Pancreas (tissue), 10 donors: ENCODE measurements around the gene NR6A1. TPM values are rescaled to one million over a fixed set of nuclear protein-coding genes. Genes with fewer than 3 reads are reported as not detected.

Source experiments
- ATAC-seq, 4 donors: fragments of 200-7000 bp; cut with Tn5 transposase; one replicate each; pipeline versions ENCODE4 v1.8.0 to v1.9.1; 2020; ENCODE audit warnings: mild to moderate bottlenecking in 4 of 4, moderate library complexity in 4 of 4
- DNase-seq, 6 donors: peaks; one replicate each; pipeline ENCODE4 v3.0.0-alpha.2; 2020
- FAIRE-seq: peaks from 2 replicates; lab custom pipeline; 2012; peaks lifted over from hg19 to GRCh38; lab: Jason Lieb, UNC
- H3K27ac ChIP-seq, 4 donors: fragments of 200-600 bp; sonication (generic); 1 replicate in 3 of 4; 2 replicates in 1 of 4; pipeline versions ENCODE4 v1.5.0 to v1.8.0; 2020
- H3K27me3 ChIP-seq, 4 donors: fragments of 200-600 bp; one replicate each; pipeline ENCODE4 v1.8.0; 2021
- H3K36me3 ChIP-seq, 3 donors: fragments of 200-600 bp; sonication (generic) in 1 of 3; one replicate each; pipeline versions ENCODE4 v1.5.0 to v1.8.0; 2020 to 2021
- H3K4me1 ChIP-seq, 3 donors: fragments of 200-600 bp; one replicate each; pipeline ENCODE4 v1.8.0; 2021
- H3K4me3 ChIP-seq, 4 donors: fragments of 200-600 bp; sonication (generic) in 2 of 4; one replicate each; pipeline versions ENCODE4 v1.5.0 to v1.8.0; 2020 to 2021
- H3K9me3 ChIP-seq, 4 donors: fragments of 200-600 bp; one replicate each; pipeline ENCODE4 v1.8.0; 2021
- WGBS, 2 donors: extraction: QIAGEN DNeasy Blood & Tissue Kit; methylation state at CpG; one replicate each; pipeline ENCODE4 v1.1.7; 2013; 5-methylcytosine and 5-hydroxymethylcytosine counted together
- intact Hi-C, 3 donors: fragments of 100-400 bp; cut with DNase I; formaldehyde crosslinking; loops; one replicate each; pipeline versions ENCODE4 v1.11.1 to v1.14.2; 2022
- polyA plus RNA-seq, 2 donors: library from polyadenylated mRNA; stranded (reverse); fragments of 200-250 nt; gene quantifications; one replicate each; pipeline ENCODE4 v1.2.3, GENCODE V29; 2013
- total RNA-seq, 6 donors: library from RNA; stranded (reverse); fragmentation: NEBNext Ultra II Directional in 4 of 6; extraction: Animal tissue kit (Norgen Biotek cat#: 25700) in 4 of 6; gene quantifications; one replicate each; pipeline versions ENCODE4 v1.2.1 to v1.2.4, GENCODE V29; 2021 to 2023
- TF ChIP-seq, protein P1 (sequence below), 4 donors: fragments of 200-600 bp; sonication (generic) in 3 of 4; IDR thresholded peaks; one replicate each; pipeline versions ENCODE4 v1.5.0 to v1.8.0; 2021; ENCODE audit warnings: antibody characterized with exemption in 4 of 4
- donor health status: healthy with polysubstance abuse.
- donor health status: DM: no; HTN: no; CAD: no; lungs with moderate emphysema.
- donor health status: DM: no; HTN: no; CAD: no.
- donor health status: control.
- donor health status: control.
- donor health status: Bipolar disorder and iron deficiency.
- donor health status: DM: yes; HTN: yes; CAD: no.
- donor health status: DM: no; HTN: no; CAD: no.
- donor health status: DM: no; HTN: no; CAD: no.
- donor health status: DM: yes; HTN: yes; CAD: no.

Gene NR6A1
- total and polyA plus RNA-seq, 8 donors = 2.1 to 3.9 (median 2.6) TPM

DNA sequence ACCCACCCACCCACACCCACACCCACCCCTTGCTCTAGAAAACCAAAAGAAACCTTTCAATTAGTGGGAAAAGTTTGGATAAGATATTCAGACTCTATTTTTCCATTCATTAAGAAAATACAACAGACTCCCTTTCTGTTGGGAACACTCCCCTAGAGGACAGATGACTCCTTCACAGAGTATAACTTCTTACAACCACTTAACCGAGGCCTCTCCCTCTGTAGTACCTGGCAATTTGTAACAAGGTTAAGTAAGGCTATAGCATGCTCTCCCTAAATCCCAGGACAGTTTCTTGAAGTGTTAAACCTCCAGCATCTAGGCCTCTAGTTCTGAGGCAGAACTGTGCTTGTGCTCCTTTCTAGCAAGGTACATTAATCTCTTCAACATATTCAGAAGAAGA is 188.0 kb downstream of the NR6A1 start:
- no peak overlapping the region for H3K27ac ChIP-seq
- no peaks in the 10 kb centered on the region for H3K27me3 ChIP-seq
- no peak overlapping the region for H3K4me3 ChIP-seq
- DNase-seq (no peak), ATAC-seq (no peak), FAIRE-seq (no peak)
- H3K4me1 ChIP-seq = no peaks in the 10 kb centered on the region
- TF ChIP-seq, protein P1, sequence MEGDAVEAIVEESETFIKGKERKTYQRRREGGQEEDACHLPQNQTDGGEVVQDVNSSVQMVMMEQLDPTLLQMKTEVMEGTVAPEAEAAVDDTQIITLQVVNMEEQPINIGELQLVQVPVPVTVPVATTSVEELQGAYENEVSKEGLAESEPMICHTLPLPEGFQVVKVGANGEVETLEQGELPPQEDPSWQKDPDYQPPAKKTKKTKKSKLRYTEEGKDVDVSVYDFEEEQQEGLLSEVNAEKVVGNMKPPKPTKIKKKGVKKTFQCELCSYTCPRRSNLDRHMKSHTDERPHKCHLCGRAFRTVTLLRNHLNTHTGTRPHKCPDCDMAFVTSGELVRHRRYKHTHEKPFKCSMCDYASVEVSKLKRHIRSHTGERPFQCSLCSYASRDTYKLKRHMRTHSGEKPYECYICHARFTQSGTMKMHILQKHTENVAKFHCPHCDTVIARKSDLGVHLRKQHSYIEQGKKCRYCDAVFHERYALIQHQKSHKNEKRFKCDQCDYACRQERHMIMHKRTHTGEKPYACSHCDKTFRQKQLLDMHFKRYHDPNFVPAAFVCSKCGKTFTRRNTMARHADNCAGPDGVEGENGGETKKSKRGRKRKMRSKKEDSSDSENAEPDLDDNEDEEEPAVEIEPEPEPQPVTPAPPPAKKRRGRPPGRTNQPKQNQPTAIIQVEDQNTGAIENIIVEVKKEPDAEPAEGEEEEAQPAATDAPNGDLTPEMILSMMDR (IDR thresholded peaks at IDR 0.05) = no peak
- intact Hi-C loops = no loop called here
- 64% methylated on average over 1 of the region's 1 CpG for WGBS, 2 donors
- H3K36me3 ChIP-seq = no peaks in the 10 kb centered on the region
- H3K9me3 ChIP-seq = no peaks in the 10 kb centered on the region

DNA sequence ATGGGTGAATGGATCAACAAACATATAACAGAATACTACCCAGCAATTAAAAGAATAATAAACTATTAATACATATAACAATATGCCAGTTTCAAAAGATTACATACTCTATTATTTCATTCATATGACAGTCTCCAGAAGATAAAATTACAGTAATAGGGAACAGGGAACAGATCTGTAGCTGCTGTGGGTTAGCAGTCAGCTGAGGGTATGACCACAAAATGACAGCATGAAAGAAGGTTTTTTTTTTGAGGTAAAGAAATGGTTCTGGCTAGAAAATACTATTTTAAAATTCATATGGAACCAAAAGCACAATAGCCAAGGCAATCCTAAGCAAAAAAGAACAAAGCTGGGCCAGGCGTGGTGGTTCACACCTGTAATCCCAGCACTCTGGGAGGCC is 190.9 kb downstream of the NR6A1 start:
- Histone ChIP-seq H3K4me3 (no peak overlapping the region), H3K4me1 (no peaks in the 10 kb centered on the region), H3K36me3 (no peaks in the 10 kb centered on the region), H3K27ac (no peak overlapping the region), H3K9me3 (no peaks in the 10 kb centered on the region), H3K27me3 (no peaks in the 10 kb centered on the region)
- FAIRE-seq (no peak), DNase-seq (no peak), ATAC-seq (no peak)
- TF ChIP-seq, protein P1 (IDR thresholded peaks at IDR 0.05) = no peak
- intact Hi-C loops = no loop called here
- 96 to 98% methylated on average over 1 of the region's 1 CpG for WGBS, 2 donors

DNA sequence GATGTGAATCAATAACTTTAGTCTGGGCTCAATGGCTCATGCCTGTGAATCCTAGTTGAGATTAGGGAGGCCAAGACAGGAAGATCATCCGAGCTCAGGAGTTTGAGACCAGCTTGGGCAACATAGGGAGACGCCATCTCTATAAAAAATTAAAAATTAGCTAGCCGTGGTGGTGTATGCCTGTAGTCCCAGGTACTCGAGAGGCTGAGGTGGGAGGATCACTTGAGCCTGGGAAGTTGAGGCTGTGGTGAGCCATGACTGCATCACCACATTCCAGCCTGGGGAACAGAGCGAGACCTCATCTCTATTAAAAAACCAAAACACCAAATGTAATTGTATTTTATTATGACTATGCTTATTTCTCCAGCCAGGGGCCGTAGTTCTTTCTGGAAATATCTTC is 194.4 kb downstream of the NR6A1 start:
- Histone ChIP-seq H3K4me1 (no peaks in the 10 kb centered on the region), H3K27ac (no peak overlapping the region), H3K9me3 (no peaks in the 10 kb centered on the region), H3K36me3 (no peaks in the 10 kb centered on the region), H3K27me3 (no peaks in the 10 kb centered on the region), H3K4me3 (no peak overlapping the region)
- DNase-seq (no peak), FAIRE-seq (no peak), ATAC-seq (no peak)
- intact Hi-C loops = no loop called here
- TF ChIP-seq, protein P1 (IDR thresholded peaks at IDR 0.05) = no peak
- 92 to 98% methylated on average over 6 of the region's 6 CpGs for WGBS, 2 donors

DNA sequence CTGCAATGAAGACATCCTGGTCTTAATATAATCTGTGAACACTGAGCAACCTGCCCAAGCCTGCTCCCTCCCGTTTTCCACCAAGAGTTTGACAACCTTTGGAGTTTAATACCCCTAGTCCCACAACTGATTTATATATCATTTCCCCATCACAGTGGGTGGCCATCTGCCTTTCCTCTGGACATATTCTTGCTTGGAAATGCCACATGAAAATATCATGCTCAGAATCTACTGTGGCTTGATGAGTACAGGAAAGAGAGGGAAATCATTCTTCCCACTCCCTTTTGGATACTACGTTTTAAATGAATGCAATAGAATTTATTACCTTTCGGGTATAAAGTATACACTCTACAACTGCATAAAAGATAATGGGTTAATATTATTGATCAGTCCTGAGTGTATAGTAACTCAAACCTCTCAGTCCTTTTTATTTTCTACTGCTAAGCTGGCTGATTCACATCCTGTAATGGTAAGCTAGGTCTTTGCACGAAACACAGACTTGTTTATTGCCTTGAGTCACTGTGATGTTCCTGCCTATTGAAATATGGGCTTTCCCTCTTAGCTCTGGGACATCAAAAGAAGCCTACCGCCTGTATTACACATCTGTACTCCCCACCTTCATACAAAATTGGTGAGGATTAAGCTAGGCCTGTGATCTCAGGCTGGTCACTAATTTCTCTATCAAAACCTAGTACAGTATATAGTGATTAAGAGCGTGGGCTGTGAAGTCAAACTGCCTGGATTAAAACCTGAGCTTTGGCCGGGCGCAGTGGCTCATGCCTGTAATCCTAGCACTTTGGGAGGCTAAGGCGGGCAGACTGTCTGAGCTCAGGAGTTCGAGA is 196.4 kb downstream of the NR6A1 start:
- no peak for ATAC-seq
- TF ChIP-seq, protein P1 (IDR thresholded peaks at IDR 0.05) = no peak

More for the DNA sequence above, 196.4 kb downstream of the NR6A1 start:
- WGBS, 2 donors = 86 to 93% methylated on average over 10 of the region's 10 CpGs
- Histone ChIP-seq H3K27me3 (no peaks in the 10 kb centered on the region), H3K9me3 (no peaks in the 10 kb centered on the region), H3K36me3 (no peaks in the 10 kb centered on the region), H3K4me3 (no peak overlapping the region), H3K27ac (no peak overlapping the region), H3K4me1 (peaks cover 0 to 4% (median 0%) of the 10 kb centered on the region in 3 donors)
- FAIRE-seq = no peak
- intact Hi-C loops = no loop called here
- no peak for DNase-seq
